GM10266 (cell line): ENCODE results near the gene FBXO28.

Experiments used
- DNase-seq: peaks from one replicate; pipeline ENCODE4 v3.0.0; 2012; ENCODE audit errors: extremely low spot score
- CTCF ChIP-seq: IDR thresholded peaks from 2 replicates; pipeline ENCODE4 v1.5.1; 2012; ENCODE audit warnings: mild to moderate bottlenecking, low read depth; ENCODE audit not compliant: control insufficient read depth, insufficient read depth; ENCODE audit errors: missing control alignments

FBXO28 gene

GRCh38 chr1:224127925-224128819 lies 14.3 kb downstream of the FBXO28 start:
- no peak for DNase-seq
- TF ChIP-seq CTCF, result no peak

- TF ChIP-seq CTCF, result no peak
- no peak for DNase-seq
Observed at GRCh38 chr1:224131253-224131652, 17.3 kb downstream of the FBXO28 start.

DNA sequence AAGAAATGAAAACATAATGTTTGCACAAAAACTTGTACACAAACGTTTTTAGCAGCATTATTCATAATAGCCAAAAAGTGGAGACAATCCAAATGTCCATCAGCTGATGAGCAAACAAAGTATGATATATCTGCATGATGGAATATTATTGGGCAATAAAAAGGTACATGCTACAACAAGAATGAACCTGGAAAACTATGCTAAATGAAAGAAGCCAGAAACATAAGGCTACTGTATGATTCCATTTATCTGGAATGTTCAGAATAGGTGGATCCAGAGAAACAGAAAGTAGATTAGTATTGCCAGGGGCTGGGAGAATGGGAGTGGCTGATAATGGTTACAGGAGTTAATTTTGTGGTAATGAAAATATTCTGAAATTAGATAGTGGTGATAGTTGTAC lies 19.0 kb downstream of the FBXO28 start:
- DNase-seq, result no peak
- no peak for TF ChIP-seq CTCF

- DNase-seq, result no peak
- no peak for TF ChIP-seq CTCF
Observed at GRCh38 chr1:224133741-224134299, 19.9 kb downstream of the FBXO28 start.

DNA sequence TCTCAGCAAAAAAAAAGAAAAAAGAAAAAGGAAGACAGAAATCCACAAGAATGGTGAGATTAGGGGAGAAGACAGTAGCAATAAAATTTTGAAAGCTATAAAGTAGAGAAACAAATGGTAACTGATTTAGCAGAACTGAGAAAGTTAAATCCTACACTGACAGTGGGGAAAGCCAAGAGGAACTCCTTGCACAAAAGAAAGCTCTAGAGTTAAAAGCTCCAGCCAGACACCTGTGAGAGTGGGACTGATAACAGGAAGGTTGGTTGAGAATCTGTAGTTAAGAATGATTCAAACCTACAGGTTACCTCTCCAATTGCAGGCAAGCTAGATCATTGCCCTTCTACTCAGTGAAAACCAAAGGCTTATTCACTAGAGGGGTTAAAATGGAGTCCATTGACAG lies 23.6 kb downstream of the FBXO28 start:
- no peak for DNase-seq
- TF ChIP-seq CTCF, result no peak

- no peak for TF ChIP-seq CTCF
- DNase-seq, result no peak
Observed at GRCh38 chr1:224138198-224138597, 24.3 kb downstream of the FBXO28 start.

GRCh38 chr1:224141693-224142092 lies 27.8 kb downstream of the FBXO28 start:
- no peak for DNase-seq
- no peak for TF ChIP-seq CTCF
